HG03097 (cell line): ENCODE data around the gene CCND1.

Experiments used
- ATAC-seq: cut with Tn5 transposase; IDR thresholded peaks from one replicate; pipeline ENCODE4 v1.9.1; 2021; ENCODE audit not compliant: unreplicated experiment, low FRiP score

The CCND1 gene

DNA sequence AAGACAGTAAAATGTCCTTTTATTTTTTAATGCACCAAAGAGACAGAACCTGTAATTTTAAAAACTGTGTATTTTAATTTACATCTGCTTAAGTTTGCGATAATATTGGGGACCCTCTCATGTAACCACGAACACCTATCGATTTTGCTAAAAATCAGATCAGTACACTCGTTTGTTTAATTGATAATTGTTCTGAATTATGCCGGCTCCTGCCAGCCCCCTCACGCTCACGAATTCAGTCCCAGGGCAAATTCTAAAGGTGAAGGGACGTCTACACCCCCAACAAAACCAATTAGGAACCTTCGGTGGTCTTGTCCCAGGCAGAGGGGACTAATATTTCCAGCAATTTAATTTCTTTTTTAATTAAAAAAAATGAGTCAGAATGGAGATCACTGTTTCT, 1.1 kb upstream of the CCND1 start:
- no peak for ATAC-seq

DNA sequence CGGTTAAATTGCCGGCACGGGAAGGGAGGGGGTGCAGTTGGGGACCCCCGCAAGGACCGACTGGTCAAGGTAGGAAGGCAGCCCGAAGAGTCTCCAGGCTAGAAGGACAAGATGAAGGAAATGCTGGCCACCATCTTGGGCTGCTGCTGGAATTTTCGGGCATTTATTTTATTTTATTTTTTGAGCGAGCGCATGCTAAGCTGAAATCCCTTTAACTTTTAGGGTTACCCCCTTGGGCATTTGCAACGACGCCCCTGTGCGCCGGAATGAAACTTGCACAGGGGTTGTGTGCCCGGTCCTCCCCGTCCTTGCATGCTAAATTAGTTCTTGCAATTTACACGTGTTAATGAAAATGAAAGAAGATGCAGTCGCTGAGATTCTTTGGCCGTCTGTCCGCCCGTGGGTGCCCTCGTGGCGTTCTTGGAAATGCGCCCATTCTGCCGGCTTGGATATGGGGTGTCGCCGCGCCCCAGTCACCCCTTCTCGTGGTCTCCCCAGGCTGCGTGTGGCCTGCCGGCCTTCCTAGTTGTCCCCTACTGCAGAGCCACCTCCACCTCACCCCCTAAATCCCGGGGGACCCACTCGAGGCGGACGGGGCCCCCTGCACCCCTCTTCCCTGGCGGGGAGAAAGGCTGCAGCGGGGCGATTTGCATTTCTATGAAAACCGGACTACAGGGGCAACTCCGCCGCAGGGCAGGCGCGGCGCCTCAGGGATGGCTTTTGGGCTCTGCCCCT, 529 bp upstream of the CCND1 start:
- no peak for ATAC-seq

- no peak for ATAC-seq
Observed at GRCh38 chr11:69641681-69642548, 959 bp downstream of the CCND1 start.

DNA sequence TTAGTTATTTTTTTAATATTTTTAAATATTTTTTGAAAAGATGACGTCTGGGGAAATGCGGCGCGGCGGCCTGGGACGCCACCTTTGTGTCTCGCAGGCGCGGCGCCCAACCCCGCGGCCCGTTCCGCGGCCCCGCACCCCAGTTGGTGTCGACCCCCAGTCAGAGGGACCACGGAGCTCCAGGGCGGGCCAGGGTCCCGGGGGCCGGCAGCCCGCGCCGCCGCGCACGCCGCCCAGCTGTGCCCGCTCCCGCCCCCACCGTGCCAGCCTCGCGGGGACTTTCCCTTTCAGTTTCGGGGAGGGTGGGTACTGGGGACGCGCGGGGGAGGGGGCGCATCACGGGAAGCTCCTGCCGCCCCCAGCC, 1.6 kb downstream of the CCND1 start:
- no peak for ATAC-seq

- ATAC-seq, result no peak
Observed at GRCh38 chr11:69642913-69643632, 2.1 kb downstream of the CCND1 start.

DNA sequence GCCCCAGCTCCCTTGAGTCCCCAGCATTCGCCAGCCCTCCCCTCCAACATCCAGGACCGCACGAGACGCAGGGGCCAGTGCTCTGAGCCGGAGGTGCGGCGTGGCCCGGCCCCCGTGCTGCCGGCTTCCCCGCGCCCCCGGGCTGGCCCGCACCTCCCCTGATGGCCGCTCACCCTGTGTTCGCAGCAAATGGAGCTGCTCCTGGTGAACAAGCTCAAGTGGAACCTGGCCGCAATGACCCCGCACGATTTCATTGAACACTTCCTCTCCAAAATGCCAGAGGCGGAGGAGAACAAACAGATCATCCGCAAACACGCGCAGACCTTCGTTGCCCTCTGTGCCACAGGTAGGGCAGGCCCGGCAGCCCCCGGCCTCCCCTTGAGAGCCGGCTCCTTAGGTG, 2.7 kb downstream of the CCND1 start:
- ATAC-seq, result no peak

DNA sequence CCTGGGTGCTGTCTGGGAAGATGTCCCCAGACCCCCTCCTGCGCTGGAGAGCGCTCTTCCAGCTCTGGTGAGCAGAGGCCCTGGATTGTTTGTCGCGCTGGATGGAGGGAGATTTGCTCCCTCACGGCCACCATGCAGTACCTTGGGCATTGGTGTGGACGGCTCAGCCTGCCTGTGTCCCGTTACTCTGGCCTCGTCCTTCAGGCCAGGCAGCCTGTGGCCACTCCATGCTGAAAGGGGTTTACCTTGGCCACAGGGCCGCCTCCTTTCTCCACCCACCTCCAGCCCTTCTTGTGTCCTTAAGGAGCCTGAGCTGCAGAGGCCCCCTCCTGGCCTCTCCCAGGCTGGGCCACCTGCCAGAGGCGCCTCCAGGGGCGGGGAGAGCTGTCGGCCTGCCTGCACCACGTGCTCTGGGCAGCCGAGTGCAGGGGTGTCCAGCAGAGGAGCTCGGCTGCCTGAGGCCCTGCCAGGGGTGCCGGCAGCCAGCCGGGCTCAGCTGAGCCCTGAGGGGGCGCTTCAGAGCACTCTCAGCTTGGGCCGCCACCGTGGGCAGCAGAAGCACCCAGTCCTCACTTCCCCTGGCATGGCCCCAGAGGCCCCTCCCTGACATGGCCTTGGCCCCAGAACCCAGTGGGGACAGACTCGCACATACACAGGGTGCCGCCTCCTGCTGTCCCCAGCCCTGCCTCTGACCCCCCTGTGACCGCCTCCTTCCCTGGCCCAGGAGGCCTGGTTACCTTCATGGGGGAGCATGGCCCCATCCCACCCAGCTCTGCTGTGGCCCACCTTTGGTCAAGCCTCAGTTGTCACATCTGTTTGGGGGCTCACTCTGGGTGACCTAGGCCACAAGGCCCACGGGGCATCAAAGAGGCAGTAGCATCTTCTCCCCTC, 3.4 kb downstream of the CCND1 start:
- no peak for ATAC-seq

- ATAC-seq, result no peak
Observed at GRCh38 chr11:69644962-69645675, 4.2 kb downstream of the CCND1 start.

DNA sequence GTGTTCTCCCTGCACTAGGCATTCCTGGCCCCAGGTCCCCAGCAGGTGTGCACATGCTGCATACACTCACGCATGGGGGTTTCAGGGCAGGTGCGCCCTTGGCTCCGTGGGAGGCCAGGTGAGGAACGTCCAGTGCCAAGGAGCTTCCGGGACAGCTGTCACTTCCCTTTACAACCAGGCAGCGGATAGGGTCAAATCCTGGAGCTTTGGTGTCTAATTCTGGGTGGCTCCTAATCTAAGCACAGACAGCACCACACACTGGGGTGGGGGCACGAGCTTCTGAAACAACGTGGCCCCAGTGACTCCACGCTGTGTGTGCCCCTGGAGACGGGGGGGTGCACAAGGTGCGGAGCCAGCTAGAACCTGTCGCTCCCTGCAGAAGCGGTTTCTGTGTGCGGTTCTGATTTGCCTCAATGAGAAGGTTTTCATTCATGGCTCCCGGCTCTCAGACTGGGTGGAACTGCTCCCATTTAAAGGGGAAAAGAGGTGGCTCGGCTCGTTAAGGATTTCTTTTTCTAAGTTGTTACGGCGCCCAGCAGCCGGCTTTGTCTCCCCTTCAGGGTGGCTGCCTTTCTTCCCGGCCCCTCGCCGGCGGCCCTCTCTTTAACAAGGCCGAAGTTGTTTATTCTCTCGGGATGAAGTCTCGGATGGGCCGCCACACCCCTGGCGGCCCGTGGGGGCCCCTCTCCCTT, 5.0 kb downstream of the CCND1 start:
- ATAC-seq, result no peak

DNA sequence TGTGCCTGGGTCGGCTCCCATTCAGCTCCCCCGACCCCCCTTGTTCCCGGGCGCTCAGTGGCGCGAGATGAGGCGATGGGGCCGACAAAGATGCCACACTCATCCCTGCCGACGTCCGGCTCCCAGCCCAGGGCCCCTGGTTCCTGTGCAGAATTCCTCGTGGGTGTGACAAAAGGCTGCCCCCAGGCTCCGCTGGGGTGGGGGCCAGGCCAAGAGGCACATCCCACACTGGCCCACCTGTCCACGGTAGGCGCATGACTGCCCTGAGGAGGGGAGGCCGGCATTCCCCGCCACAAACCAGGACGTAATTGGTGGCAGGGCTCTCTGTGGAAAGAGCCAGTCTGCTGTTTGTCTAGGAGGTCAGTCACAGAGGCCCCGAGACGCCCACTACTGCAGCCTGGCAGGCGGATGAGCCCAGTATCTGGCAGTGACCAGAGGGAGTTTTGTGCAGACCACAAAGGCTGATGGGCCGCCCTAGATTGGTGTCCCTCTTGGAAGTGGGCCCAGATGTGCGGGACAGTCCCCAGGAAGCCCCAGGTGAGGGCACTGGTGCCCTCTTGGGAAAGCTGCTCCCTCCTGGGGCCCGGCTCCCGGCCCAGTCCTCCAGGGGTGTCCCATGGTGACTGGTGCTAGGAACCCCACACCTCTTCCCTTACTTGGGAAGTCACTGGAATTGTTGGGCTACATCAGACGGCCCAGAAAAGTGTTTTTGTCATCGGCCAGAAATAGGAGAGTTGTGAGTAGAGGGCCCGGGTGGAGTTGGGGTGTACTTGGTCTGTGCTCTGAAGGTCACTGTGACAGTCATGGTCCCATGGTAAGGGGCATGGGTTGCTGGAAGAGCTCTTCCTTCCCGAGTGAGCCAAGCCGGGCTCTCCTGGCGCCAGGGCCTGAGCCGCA, 5.8 kb downstream of the CCND1 start:
- ATAC-seq, result no peak

- no peak for ATAC-seq
Observed at GRCh38 chr11:69647390-69647748, 6.4 kb downstream of the CCND1 start.

GRCh38 chr11:69647761-69648497, 7.0 kb downstream of the CCND1 start:
- no peak for ATAC-seq

DNA sequence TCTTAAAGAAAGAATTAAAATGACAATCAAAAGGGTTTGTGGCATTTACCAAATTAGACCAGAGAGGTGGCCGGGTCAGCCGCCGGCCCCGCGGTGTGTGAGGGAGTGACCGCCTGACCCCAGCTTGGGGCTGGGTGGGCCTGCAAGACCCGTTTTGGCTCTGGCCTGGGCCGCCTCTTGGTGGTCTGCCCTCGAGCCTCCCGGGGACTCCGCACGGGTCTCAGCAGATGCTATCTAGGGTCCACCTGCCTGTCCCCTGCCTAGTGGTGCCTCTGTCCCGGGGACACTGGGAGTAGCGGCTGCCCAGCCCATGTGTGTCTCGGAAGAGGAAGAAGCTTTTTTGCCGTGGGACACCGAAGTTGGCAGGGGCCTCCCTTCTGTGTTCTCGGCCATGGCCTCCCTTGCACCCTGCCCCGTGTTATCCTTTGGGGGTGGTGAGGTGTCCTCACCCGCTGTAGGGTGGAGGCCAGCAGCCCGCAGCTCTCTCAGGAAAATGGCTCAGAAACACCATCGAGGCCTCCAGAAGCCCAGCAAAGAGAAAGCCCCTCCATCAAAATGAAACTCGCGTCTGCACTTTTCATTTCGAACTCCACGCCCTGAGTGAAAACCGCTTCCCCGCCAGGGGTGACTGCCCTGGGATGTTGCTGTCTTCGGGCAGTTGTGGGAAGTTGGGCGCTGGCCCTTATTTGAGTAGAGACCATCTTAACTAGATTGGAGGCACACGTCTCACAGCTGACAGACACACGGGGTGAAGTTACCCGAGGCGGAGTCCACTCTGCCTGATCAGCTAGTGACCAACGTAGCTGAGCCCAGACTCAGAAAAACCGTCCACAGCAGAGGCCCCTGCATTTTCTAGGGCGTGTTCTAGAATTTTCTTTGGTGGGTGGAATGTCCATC, 8.0 kb downstream of the CCND1 start:
- ATAC-seq, result no peak

GRCh38 chr11:69649576-69649900, 8.6 kb downstream of the CCND1 start:
- ATAC-seq, result no peak

DNA sequence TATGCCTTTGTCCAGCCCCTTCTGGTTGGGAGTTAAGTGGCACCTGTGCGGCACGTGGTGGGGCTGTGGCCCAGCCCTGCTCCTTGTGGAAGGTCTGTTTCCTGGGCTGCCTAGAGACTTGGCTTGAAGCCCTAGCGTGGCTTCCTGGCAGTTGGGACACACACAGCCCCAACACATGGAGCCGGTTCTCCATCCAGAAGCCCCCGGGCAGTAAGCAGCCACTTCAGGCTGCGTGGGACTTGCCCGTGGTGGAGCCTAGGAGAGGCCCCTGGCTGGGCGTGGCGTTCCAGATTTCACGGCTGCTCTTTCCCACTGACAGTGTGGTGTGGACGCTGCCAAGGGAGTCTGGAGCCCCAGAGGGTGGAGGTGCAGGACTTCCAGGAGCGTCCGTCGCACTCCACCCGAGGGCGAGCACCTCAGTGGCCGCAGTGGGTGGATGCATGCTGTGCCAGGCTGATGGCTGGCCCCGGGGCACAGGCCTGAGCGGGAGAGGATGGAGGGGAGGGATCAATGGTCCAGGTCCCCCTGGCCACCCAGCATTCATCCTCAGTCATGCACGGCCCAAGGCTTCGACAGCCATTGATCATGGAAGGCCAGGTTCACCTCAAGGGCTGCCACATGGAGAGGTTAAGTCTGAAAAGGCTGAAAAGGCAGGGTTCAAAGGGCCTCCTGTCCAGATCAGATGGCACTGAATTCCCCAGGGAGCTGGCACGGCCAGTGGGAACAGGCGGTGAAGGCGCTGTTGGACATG, 9.3 kb downstream of the CCND1 start:
- ATAC-seq, result no peak

DNA sequence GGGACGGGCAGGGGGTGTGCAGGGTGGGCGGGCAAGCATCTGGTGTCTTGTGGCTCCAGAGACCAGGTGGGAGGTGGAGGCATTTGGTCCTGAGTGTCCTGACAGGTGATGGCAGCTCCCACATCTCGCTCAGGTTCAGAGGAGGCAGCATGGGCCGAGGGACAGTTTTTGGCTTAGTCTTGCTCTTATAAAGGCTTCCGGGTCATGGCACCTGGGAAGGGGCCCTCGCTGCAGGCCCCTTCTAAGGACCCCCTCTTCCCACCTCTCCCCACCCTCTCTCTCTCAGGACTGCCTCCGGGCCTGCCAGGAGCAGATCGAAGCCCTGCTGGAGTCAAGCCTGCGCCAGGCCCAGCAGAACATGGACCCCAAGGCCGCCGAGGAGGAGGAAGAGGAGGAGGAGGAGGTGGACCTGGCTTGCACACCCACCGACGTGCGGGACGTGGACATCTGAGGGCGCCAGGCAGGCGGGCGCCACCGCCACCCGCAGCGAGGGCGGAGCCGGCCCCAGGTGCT, 9.9 kb downstream of the CCND1 start:
- ATAC-seq, result no peak
